RWPE2 (cell line): ENCODE data around the gene TNS3.

Source experiments
- ATAC-seq: fragments of 200-7000 bp; cut with Tn5 transposase; 3 replicates; pipeline ENCODE4 v1.9.1; 2021; ENCODE audit warnings: low read depth
- DNase-seq: peaks from one replicate; pipeline ENCODE4 v3.0.0-alpha.2; 2020; ENCODE audit warnings: low spot score
- H3K27ac ChIP-seq: fragments of 450-650 bp; 2 replicates; pipeline ENCODE4 v1.5.1; 2017; ENCODE audit warnings: mild to moderate bottlenecking; ENCODE audit not compliant: poor library complexity, severe bottlenecking
- H3K27me3 ChIP-seq: fragments of 250-450 bp; sonication (Bioruptor Pico); 2 replicates; pipeline ENCODE4 v1.5.1; 2021; ENCODE audit warnings: mild to moderate bottlenecking, moderate library complexity; ENCODE audit not compliant: insufficient read depth, poor library complexity, severe bottlenecking
- H3K36me3 ChIP-seq: fragments of 250-450 bp; sonication (Bioruptor Pico); 2 replicates; pipeline ENCODE4 v1.5.1; 2020; ENCODE audit warnings: low read depth, mild to moderate bottlenecking, moderate library complexity
- H3K4me1 ChIP-seq: fragments of 250-450 bp; sonication (Bioruptor Pico); 2 replicates; pipeline ENCODE4 v1.5.1; 2021; ENCODE audit warnings: mild to moderate bottlenecking, moderate library complexity; ENCODE audit not compliant: insufficient read depth, poor library complexity, severe bottlenecking
- H3K4me3 ChIP-seq: fragments of 250-450 bp; sonication (Bioruptor Pico); 2 replicates; pipeline ENCODE4 v1.5.1; 2021; ENCODE audit warnings: mild to moderate bottlenecking, moderate library complexity; ENCODE audit not compliant: severe bottlenecking
- H3K9me3 ChIP-seq: fragments of 250-450 bp; sonication (Bioruptor Pico); 2 replicates; pipeline ENCODE4 v1.5.1; 2021; ENCODE audit warnings: mild to moderate bottlenecking, moderate library complexity; ENCODE audit not compliant: severe bottlenecking
- TF ChIP-seq, protein P1 (sequence below): fragments of 450-650 bp; IDR thresholded peaks from one replicate; pipeline ENCODE4 v1.5.1; 2017; ENCODE audit warnings: mild to moderate bottlenecking, moderate library complexity; ENCODE audit not compliant: poor library complexity, severe bottlenecking

The TNS3 gene

DNA sequence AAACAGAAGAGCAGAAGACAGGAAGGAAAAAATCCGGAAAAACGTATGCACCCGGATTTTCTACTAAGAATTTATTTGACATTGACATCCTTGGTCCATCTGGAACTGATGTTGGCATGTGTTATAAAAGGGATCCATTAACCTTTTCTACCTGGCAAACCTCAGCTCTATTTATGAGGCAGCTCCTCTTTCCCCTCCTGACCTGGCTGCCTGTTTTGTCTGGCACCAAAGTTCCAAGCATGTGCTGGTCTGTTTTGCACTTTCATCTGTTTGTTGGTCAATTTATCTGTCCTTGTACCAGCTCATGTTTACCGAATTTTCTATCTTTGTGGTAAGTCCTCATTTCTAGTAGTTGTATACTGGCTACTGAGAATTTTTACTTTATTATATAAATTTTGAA is 258.0 kb downstream of the TNS3 start:
- H3K36me3 ChIP-seq: no peaks in the 10 kb centered on the region; the same call in 1 of the 2 replicates
- TF ChIP-seq, protein P1, sequence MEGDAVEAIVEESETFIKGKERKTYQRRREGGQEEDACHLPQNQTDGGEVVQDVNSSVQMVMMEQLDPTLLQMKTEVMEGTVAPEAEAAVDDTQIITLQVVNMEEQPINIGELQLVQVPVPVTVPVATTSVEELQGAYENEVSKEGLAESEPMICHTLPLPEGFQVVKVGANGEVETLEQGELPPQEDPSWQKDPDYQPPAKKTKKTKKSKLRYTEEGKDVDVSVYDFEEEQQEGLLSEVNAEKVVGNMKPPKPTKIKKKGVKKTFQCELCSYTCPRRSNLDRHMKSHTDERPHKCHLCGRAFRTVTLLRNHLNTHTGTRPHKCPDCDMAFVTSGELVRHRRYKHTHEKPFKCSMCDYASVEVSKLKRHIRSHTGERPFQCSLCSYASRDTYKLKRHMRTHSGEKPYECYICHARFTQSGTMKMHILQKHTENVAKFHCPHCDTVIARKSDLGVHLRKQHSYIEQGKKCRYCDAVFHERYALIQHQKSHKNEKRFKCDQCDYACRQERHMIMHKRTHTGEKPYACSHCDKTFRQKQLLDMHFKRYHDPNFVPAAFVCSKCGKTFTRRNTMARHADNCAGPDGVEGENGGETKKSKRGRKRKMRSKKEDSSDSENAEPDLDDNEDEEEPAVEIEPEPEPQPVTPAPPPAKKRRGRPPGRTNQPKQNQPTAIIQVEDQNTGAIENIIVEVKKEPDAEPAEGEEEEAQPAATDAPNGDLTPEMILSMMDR: no peak
- ATAC-seq: no peak
- no peak overlapping the region for H3K4me3 ChIP-seq
- H3K27me3 ChIP-seq: no peaks in the 10 kb centered on the region
- no peaks in the 10 kb centered on the region for H3K9me3 ChIP-seq
- peaks cover 11% of the 10 kb centered on the region for H3K4me1 ChIP-seq
- H3K27ac ChIP-seq: no peak overlapping the region
- DNase-seq: no peak

DNA sequence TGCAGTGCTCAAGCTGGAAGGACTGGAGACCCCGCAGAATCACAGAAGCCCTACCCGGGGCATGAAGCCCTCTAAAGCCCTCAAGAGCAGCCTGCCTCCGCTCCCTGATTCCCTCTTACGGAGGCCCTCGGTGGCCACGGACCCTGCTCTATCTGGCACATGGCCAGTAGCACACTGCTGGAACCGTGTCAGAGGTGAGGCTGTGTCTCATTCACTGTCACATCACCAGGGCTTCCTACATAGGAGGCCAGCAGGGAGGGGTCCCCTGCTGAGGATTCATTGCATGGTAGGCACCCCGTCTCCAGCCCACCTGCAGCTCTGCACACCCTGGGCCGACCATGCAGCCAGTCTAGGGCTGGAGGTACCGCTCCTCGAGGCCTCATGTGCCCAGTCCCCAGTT is 259.2 kb downstream of the TNS3 start:
- no peaks in the 10 kb centered on the region for H3K4me1 ChIP-seq
- TF ChIP-seq, protein P1: no peak
- H3K27me3 ChIP-seq: no peaks in the 10 kb centered on the region
- no peak for ATAC-seq
- no peaks in the 10 kb centered on the region for H3K9me3 ChIP-seq
- peaks cover 3% of the 10 kb centered on the region; the same call in 1 of the 2 replicates for H3K36me3 ChIP-seq
- no peak for DNase-seq
- no peak overlapping the region for H3K4me3 ChIP-seq
- H3K27ac ChIP-seq: no peak overlapping the region

DNA sequence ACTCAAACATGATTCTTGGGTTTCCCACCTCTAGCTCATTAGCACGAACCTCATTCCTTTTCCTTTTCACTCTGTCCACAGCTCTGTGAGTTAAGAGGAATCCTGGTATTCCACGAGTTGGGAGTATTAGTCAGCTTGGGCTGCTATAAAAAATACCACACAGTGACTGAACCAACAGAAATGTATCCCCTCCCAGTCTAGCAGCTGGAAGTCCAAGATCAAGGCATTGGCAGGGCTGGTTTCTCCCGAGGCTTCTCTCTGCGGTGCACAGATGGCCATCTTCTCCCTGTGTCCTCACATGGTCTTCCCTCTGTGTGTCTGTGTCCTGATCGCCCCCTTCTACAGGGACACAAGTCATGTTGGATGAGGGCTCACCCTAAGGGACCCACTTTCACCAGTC is 261.6 kb downstream of the TNS3 start:
- no peak overlapping the region for H3K27ac ChIP-seq
- H3K4me1 ChIP-seq: no peaks in the 10 kb centered on the region
- no peak overlapping the region for H3K4me3 ChIP-seq
- TF ChIP-seq, protein P1: no peak
- H3K36me3 ChIP-seq: peaks cover 3% of the 10 kb centered on the region; the same call in 1 of the 2 replicates
- H3K27me3 ChIP-seq: no peaks in the 10 kb centered on the region
- DNase-seq: no peak
- no peaks in the 10 kb centered on the region for H3K9me3 ChIP-seq
- peak; percentile 17; the same call in 1 of the 3 replicates for ATAC-seq

DNA sequence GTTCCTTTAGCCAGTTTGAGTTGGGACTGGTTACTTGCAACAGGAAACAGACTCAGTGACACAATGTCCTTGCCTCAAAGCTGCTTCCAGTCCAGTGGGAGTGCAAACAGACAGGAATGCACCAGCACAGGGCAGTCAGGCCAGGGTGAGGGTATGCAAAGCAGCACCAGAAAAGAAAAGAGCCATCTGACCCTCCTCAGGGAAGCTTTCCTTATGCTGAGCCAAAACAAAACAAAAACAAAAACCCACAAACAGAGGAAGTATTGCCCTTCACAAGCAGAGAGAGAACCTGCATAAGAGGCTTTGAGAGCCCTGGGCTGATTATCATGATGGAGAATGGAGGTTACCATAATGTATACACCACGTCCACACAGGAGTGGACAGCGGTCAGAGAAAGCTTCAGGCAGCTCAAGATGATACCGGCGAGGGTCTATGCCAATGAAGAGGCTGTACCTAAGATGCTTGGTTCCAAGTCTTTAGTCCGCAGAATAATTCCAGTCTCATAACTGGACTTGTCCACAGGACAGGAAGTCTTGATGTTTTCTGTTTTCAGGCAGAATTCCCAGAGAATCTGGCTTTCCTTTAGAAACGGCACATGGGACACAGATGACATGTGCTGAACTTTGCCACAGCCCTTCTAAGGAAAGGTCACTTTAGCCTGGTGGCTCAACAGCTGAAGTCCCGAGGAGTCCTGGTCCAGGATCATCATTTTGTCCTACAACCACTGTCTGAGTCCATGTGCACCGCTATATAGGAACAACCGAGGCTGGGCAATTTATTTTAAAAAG is 263.3 kb downstream of the TNS3 start:
- Histone ChIP-seq H3K4me1 (no peaks in the 10 kb centered on the region), H3K4me3 (no peak overlapping the region), H3K27ac (no peak overlapping the region), H3K27me3 (no peaks in the 10 kb centered on the region), H3K36me3 (peaks cover 3% of the 10 kb centered on the region; the same call in 1 of the 2 replicates), H3K9me3 (no peaks in the 10 kb centered on the region)
- TF ChIP-seq, protein P1: no peak
- no peak for DNase-seq
- ATAC-seq: no peak

DNA sequence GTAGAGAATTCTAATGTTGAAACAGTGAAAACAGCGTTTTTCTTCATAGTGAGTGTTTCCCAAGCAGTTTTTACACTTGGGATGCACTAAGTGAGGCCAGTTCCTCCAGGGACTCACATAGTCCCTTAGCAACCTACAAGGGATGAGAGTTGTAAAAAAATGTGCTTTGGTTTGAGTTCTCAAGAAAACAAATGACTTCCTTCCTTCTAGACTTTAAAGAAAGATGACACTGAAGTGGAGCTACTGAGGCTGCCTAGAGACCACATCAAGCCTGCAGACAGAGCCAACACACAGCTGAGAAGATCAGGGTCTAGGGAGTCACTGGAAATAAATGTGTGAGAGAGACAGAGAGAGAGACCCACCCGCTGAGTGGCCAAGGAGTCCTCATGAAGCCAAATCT is 264.4 kb downstream of the TNS3 start:
- no peak overlapping the region for H3K4me3 ChIP-seq
- peaks cover 3% of the 10 kb centered on the region; the same call in 1 of the 2 replicates for H3K36me3 ChIP-seq
- TF ChIP-seq, protein P1: no peak
- DNase-seq (no peak), ATAC-seq (no peak)
- no peaks in the 10 kb centered on the region for H3K9me3 ChIP-seq
- no peaks in the 10 kb centered on the region for H3K27me3 ChIP-seq
- H3K27ac ChIP-seq: no peak overlapping the region
- no peaks in the 10 kb centered on the region for H3K4me1 ChIP-seq
